Raji (cell line): ENCODE data around the gene NDC1.
A peak's percentile ranks its signal among the peaks of the same experiment; 100 is the strongest.

ENCODE experiments used
- POLR2A ChIP-seq: IDR thresholded peaks from 2 replicates; pipeline ENCODE4 v1.6.1; 2011; ENCODE audit warnings: low read depth, low read length, control low read depth; ENCODE audit not compliant: insufficient read depth

Gene NDC1, protein sequence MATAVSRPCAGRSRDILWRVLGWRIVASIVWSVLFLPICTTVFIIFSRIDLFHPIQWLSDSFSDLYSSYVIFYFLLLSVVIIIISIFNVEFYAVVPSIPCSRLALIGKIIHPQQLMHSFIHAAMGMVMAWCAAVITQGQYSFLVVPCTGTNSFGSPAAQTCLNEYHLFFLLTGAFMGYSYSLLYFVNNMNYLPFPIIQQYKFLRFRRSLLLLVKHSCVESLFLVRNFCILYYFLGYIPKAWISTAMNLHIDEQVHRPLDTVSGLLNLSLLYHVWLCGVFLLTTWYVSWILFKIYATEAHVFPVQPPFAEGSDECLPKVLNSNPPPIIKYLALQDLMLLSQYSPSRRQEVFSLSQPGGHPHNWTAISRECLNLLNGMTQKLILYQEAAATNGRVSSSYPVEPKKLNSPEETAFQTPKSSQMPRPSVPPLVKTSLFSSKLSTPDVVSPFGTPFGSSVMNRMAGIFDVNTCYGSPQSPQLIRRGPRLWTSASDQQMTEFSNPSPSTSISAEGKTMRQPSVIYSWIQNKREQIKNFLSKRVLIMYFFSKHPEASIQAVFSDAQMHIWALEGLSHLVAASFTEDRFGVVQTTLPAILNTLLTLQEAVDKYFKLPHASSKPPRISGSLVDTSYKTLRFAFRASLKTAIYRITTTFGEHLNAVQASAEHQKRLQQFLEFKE

DNA sequence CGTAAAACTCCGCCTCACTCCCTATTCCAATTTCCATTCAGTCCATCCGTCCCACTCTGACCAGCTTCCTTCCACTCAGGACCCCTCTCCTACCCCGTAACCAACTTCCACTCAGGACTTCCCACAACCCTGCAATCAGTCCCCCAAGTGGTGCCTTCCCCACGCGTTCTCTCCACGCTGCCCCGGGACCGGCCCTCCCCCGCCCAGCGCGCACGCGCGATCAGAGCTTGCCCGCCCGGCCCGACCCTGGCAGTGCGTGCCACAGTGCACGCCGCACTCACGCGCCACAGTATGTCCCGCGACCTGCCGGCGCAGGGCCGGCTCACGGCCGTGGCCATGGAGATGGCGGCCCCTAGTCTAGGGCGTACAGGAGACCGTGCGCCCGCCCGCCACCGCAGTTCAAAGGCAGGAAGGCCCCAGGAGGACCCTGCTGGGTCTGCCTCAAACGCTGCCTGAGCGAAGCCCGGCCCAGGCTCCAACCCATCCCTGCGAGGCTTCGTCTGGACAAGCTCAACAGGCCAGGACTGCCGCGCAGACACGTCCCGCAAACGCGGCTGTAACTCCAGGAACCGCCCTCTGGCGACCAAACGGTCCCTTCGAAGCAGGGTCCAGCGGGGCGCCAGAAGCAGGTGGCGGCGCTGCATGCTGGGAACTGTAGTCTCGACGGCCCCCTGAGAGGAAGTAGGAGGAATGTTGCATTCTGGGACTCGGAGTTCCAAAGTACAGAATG is at the start of gene NDC1:
Gene NDC1 (minus strand): TSS at position 373 of the 730 bp plus-strand sequence. CDS start 35 bp downstream, at position 338.
- peak; percentile 79 for TF ChIP-seq POLR2A

GRCh38 chr1:53878492-53879105 is 40.5 kb upstream of the NDC1 start:
- TF ChIP-seq POLR2A = no peak

DNA sequence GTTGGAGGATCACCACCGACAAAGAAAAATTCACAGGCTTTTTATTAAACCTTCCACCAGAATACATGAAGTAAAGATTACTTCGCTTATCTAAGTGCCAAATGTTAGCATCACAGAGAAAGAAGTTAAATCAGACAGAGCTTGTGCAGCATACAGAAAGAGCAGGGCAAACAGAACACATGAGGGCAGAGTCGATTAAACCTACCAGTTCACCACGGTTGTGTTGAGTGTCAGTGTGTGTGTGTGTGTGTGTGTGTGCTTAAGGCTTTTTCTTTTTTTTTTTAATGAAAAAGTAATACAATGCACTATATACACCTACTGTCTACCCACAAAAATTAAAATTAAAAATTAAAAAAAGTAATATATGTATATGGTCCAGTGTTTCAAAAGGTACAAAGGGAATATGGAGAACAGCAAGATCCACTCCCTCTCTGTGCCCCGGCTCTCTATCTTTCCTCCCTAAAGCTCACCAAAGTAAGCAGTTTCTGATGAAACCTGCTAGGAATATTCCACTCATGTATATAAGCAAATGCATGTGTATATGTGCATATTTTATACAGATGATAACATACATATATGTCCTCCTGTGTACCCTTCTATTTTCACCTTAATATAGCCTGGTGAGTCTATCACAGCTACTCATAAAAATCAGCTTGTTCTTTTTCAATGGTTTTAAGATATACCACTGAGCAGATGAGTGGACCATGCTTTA is 33.8 kb upstream of the NDC1 start:
- TF ChIP-seq POLR2A = no peak

DNA sequence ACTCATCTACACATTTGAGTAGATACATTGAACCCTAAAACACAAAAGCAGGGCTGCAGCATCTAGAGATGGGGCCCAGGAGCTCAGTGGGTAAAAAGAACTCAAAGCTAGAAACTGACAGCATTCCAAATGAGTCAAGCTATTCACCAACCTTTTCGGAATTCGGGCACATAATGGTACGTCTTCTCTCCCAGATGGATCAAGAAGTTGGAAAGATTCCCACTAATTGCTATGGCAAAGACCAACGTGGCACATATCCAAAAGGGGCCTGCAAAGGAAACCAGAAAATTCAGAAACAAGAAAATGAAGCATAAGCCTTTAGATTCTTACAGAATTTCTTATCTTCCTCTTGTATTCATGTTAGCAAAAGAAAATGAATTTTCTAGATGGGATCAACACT is 33.1 kb upstream of the NDC1 start:
- no peak for TF ChIP-seq POLR2A

GRCh38 chr1:53869454-53870117 is 31.5 kb upstream of the NDC1 start:
- TF ChIP-seq POLR2A = no peak

- TF ChIP-seq POLR2A = no peak
Measured at GRCh38 chr1:53868565-53868964, 30.5 kb upstream of the NDC1 start.

GRCh38 chr1:53862507-53862906 is 24.4 kb upstream of the NDC1 start:
- TF ChIP-seq POLR2A = no peak

- TF ChIP-seq POLR2A = no peak
Measured at GRCh38 chr1:53860967-53861411, 22.9 kb upstream of the NDC1 start.

DNA sequence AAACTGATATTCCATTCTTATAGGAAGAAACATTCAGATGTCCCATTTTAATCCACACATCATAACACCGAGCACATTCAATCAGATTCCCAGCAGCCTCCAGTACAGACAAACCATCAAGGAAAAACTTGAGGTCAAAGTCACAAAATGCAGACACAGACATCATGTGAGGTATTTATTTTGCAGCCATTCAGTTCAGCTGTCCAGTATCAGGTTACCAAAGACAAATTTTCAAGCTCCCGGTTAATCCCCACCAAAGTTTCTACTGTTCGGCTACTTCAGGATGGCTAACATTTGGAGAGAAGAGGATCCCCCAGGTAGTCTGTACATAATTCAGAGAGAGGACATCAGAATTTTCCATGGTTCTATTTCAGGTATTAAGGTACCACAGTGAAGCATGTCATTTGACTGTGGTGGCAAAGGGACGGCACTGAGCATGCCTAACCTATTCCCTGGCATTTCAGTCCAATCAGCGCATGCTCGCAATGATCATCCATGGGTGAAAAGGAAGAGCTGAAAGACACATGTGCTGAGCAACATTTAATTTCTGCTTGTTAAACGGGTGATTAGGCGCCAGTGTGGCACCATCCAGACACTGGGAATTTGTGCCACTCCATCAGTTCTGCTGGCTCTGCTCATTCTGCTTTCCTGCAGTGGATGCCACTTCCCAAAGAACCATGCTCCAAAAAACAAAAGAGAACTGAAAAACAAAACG is 13.6 kb upstream of the NDC1 start:
- TF ChIP-seq POLR2A = no peak

GRCh38 chr1:53850082-53850673 is 12.1 kb upstream of the NDC1 start:
- no peak for TF ChIP-seq POLR2A

- no peak for TF ChIP-seq POLR2A
Measured at GRCh38 chr1:53847980-53848379, 9.9 kb upstream of the NDC1 start.

DNA sequence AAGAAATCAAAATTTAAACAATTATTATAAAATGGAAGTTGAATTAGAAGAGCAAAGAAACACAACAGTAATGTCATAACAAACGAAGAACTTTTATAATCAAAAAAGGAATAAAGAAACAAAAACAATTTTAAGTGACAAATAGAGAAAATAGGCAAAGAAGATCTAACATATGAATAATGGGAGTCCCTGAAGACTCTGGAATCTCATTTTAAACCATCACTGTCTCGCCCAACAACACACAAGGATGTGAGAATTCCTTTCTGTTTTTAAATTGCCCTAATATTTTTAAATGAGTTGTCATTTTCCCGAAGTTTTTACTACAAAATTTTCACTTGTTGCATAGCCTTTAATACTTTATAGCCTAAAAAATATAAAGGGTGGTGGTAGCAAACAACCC is 4.3 kb upstream of the NDC1 start:
- no peak for TF ChIP-seq POLR2A

DNA sequence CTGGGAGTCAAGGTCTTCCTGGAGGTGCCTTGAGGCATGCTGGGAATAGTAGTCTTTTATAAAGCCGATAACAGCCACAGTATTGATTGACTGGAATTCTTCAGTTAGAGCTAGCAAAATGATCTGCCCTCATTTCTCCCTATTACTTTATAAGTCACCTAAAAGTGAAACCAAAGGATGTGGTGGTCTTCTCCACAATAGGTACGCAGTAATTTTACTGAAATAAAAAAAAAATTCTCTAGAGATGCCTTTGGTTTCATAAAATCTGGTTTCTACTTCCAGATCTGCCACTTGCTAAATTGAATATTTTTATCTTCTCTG is 518 bp upstream of the NDC1 start:
- no peak for TF ChIP-seq POLR2A
